GM12864 (cell line): ENCODE measurements around the gene MOB3A.
A peak's percentile ranks its signal among the peaks of the same experiment; 100 is the strongest.
"Not testable (repeated sequence)": the region's sequence is repeated elsewhere in the genome, so short reads cannot be mapped to it uniquely, and the experiment has no call there.

Experiments
- DNase-seq: peaks from one replicate; pipeline ENCODE4 v3.0.0-alpha.2; 2011; ENCODE audit warnings: low read depth
- H3K4me3 ChIP-seq: 2 replicates; pipeline ENCODE4 v1.5.1; 2011; ENCODE audit warnings: mild to moderate bottlenecking, low read depth, low read length, control low read depth
- CTCF ChIP-seq: IDR thresholded peaks from 2 replicates; pipeline ENCODE4 v1.5.1; 2011; ENCODE audit warnings: low read depth, mild to moderate bottlenecking, moderate library complexity, low read length, control low read depth, inconsistent platforms; ENCODE audit errors: missing control alignments

The MOB3A gene

DNA sequence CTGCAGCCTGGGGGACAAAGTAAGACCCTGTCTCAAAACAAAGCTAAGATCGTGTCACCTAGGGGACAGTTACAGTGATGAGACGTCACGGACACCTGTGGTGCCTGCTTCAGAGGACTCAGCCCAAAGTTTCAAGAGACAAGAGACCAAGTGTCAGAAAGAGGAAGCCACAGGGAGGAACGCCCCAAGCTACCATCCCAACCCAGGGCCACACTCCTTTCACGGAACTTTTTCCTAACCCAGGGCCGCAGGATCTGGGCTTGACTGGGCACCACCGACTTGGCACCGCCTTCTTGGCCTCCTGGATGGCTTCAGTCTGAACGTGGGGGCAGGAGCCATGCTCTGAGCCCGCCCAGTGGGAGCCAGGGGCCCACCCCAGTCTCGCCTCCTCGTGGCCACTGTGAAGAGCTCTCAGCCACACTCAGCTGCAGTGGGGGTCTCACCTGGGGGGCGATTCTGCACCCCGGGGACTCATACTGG is 8.5 kb downstream of the MOB3A start:
- DNase-seq, result no peak
- peak; percentile 45 for TF ChIP-seq CTCF
- no peak overlapping the region; the same call in none of the 2 replicates for H3K4me3 ChIP-seq

DNA sequence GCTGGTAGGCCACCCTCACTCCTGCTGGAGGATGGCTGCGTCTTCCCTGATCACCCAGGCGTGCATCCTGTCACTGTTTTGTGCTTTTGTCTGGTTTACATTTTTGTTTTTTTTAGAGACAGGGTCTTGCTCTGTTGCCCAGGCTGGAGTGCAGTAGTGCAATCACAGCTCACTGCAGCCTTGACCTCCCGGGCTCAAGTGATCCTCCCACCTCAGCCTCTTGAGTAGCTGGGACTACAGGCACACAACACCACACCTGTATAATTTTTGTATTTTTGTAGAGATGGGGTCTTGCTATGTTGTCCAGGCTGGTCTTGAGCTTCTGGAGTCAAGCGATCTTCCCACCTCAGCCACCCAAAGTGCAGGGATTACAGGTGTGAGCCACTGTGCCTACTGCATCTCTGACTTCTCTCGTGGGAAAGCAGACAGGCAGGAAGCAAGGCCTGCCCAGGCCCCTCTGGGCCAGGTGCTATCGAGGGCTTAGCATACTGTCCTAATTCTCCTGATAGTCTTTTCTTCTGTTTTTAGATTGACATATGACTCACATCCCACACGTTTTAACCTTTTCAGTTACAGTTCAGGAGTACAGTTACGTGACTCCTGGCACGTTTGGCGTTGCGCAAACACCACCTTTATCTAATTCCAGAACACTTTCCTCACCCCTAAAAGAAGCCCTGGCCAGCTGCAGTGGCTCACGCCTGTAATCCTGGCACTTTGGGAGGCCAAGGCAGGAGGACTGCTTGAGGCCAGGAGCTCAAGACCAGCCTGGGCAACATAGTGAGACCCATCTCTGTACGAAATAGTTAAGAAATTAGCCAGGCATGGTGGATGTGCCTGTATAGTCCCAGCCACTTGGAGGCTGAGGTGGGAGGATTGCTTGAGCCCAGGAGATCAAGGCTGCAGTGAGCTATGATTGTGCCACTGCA is 9.2 kb downstream of the MOB3A start:
- DNase-seq, result not testable (repeated sequence)
- peak overlapping the region; percentile 1; the same call in 1 of the 2 replicates for H3K4me3 ChIP-seq

DNA sequence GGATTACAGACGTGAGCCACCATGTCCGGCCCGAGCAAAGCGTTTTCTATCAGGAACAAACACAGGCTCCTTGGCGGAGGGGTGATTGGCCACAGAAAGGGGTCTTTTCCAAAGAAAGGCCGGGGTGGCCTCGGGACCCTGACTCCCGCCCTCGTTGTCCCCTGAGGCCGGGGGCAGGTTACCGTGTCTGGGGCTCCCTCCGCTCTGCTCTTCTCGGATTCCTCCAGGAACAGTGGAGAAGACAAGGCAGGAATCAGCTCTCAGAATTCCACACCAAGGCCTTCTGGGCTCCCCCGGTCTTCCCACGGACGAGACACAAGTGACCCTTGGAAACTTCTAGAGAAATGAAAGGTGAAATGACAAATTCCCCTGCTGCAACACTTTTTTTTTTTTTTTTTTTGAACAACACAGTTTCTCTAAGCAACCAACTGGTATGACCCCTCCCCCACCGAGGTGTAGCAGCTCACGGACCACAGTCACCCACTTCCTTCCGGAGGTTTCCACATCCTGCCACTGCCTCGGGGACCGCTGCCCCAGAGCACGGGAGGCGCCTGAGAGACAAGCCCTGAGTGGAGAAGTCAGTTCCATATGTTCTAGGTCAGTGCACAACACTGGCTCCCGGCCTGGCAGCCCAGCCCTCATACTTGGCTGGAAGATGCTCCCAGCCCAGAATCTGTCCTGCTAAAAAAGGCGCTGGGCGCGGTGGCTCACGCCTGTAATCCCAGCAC is 11.0 kb downstream of the MOB3A start:
- TF ChIP-seq CTCF, result no peak
- DNase-seq, result peak; percentile 97
- peak overlapping the region; percentile 61 for H3K4me3 ChIP-seq

GRCh38 chr19:2083174-2083854 is 12.8 kb downstream of the MOB3A start:
- no peak for DNase-seq
- H3K4me3 ChIP-seq, result peak overlapping the region; percentile 61
- no peak for TF ChIP-seq CTCF

- no peak for DNase-seq
Measured at GRCh38 chr19:2081873-2082810, 14.0 kb downstream of the MOB3A start.

More at GRCh38 chr19:2081873-2082810, 14.0 kb downstream of the MOB3A start:
- no peak for TF ChIP-seq CTCF
- peak overlapping the region; percentile 61 for H3K4me3 ChIP-seq
